WTC11 (cell line): Measurements from ENCODE around the gene RBPJ.

Source experiments
- ATF2 ChIP-seq: sonication (generic); formaldehyde crosslinking; IDR thresholded peaks from 2 replicates; pipeline ENCODE4 v1.8.1; 2022; ENCODE audit warnings: low read depth, missing genetic modification reagents, borderline replicate concordance
- CREM ChIP-seq: sonication (generic); formaldehyde crosslinking; IDR thresholded peaks from 2 replicates; pipeline ENCODE4 v1.8.1; 2022; ENCODE audit warnings: mild to moderate bottlenecking, missing genetic modification reagents, moderate library complexity
- CTCF ChIP-seq: fragments of 200-600 bp; IDR thresholded peaks from 2 replicates; pipeline ENCODE4 v1.8.0; 2022; ENCODE audit warnings: antibody characterized with exemption
- E2F4 ChIP-seq: sonication (generic); formaldehyde crosslinking; IDR thresholded peaks from 2 replicates; pipeline ENCODE4 v1.8.1; 2022; ENCODE audit warnings: low read depth, mild to moderate bottlenecking, moderate library complexity, missing genetic modification reagents, borderline replicate concordance
- FOXP1 ChIP-seq: sonication (generic); formaldehyde crosslinking; IDR thresholded peaks from 2 replicates; pipeline ENCODE4 v1.8.0; 2022; ENCODE audit warnings: missing genetic modification reagents, mild to moderate bottlenecking, moderate library complexity, borderline replicate concordance
- IRF2 ChIP-seq: sonication (generic); formaldehyde crosslinking; IDR thresholded peaks from 2 replicates; pipeline ENCODE4 v1.8.0; 2022; ENCODE audit warnings: low read depth, missing genetic modification reagents, borderline replicate concordance
- KAT7 ChIP-seq: sonication (generic); formaldehyde crosslinking; IDR thresholded peaks from 2 replicates; pipeline ENCODE4 v1.8.1; 2023; ENCODE audit warnings: missing genetic modification reagents, mild to moderate bottlenecking, borderline replicate concordance
- MLX ChIP-seq: sonication (generic); formaldehyde crosslinking; IDR thresholded peaks from 2 replicates; pipeline ENCODE4 v1.8.1; 2023; ENCODE audit warnings: mild to moderate bottlenecking, missing genetic modification reagents, moderate library complexity
- NFYB ChIP-seq: sonication (generic); formaldehyde crosslinking; conservative IDR thresholded peaks from 2 replicates; pipeline ENCODE4 v1.8.0; 2022; ENCODE audit warnings: low read depth, missing genetic modification reagents
- PRDM15 ChIP-seq: sonication (generic); formaldehyde crosslinking; IDR thresholded peaks from 2 replicates; pipeline ENCODE4 v1.8.0; 2022; ENCODE audit warnings: missing genetic modification reagents
- USF2 ChIP-seq: sonication (generic); formaldehyde crosslinking; IDR thresholded peaks from 2 replicates; pipeline ENCODE4 v1.8.1; 2023; ENCODE audit warnings: mild to moderate bottlenecking, missing genetic modification reagents, moderate library complexity
- ZBTB43 ChIP-seq: sonication (generic); formaldehyde crosslinking; IDR thresholded peaks from 2 replicates; pipeline ENCODE4 v1.8.1; 2023; ENCODE audit warnings: mild to moderate bottlenecking, missing genetic modification reagents
- ZNF512 ChIP-seq: sonication (generic); formaldehyde crosslinking; IDR thresholded peaks from 2 replicates; pipeline ENCODE4 v1.8.1; 2022; ENCODE audit warnings: missing genetic modification reagents, borderline replicate concordance

GRCh38 chr4:26459756-26460530 lies 139.1 kb downstream of the RBPJ start:
- no peak for TF ChIP-seq PRDM15 (CRISPR knock-in tag)
- no peak for TF ChIP-seq CTCF
- TF ChIP-seq ZBTB43: no peak
- TF ChIP-seq MLX (CRISPR knock-in tag): no peak
- no peak for TF ChIP-seq KAT7 (CRISPR knock-in tag)
- no peak for TF ChIP-seq NFYB (CRISPR knock-in tag)
- no peak for TF ChIP-seq E2F4 (CRISPR knock-in tag)
- TF ChIP-seq ATF2 (CRISPR knock-in tag): no peak
- TF ChIP-seq CREM (CRISPR knock-in tag): no peak
- TF ChIP-seq FOXP1 (CRISPR knock-in tag): no peak
- no peak for TF ChIP-seq IRF2 (CRISPR knock-in tag)
- TF ChIP-seq USF2: no peak
- TF ChIP-seq ZNF512 (CRISPR knock-in tag): no peak
